Effector memory CD4-positive, alpha-beta T cell (primary cell): Measurements from ENCODE around the gene C3orf33.

Source experiments
- DNase-seq, 3 donors: peaks; one replicate each; pipeline ENCODE4 v3.0.0-alpha.2; 2020
- H3K27ac ChIP-seq: 2 replicates; pipeline ENCODE4 v1.7.0; 2013; ENCODE audit warnings: mild to moderate bottlenecking, low read length, moderate library complexity; ENCODE audit not compliant: insufficient read depth, poor library complexity, severe bottlenecking
- H3K27me3 ChIP-seq: replicated peaks from 2 replicates; pipeline ENCODE4 v1.7.0; 2013; ENCODE audit warnings: mild to moderate bottlenecking, low read length; ENCODE audit not compliant: insufficient read depth, control insufficient read depth, poor library complexity, severe bottlenecking
- H3K36me3 ChIP-seq: 2 replicates; pipeline ENCODE4 v1.7.0; 2013; ENCODE audit warnings: mild to moderate bottlenecking, low read length, moderate library complexity; ENCODE audit not compliant: control insufficient read depth, insufficient read depth
- H3K4me1 ChIP-seq: 2 replicates; pipeline ENCODE4 v1.7.0; 2013; ENCODE audit warnings: low read length, mild to moderate bottlenecking; ENCODE audit not compliant: control insufficient read depth, insufficient read depth, poor library complexity, severe bottlenecking
- H3K4me3 ChIP-seq: 2 replicates; pipeline ENCODE4 v1.7.0; 2013; ENCODE audit warnings: low read length, low read depth, mild to moderate bottlenecking; ENCODE audit not compliant: insufficient read depth, poor library complexity, severe bottlenecking
- H3K9me3 ChIP-seq: 2 replicates; pipeline ENCODE4 v1.7.0; 2013; ENCODE audit warnings: mild to moderate bottlenecking, low read length, moderate library complexity; ENCODE audit not compliant: control insufficient read depth

The C3orf33 gene

DNA sequence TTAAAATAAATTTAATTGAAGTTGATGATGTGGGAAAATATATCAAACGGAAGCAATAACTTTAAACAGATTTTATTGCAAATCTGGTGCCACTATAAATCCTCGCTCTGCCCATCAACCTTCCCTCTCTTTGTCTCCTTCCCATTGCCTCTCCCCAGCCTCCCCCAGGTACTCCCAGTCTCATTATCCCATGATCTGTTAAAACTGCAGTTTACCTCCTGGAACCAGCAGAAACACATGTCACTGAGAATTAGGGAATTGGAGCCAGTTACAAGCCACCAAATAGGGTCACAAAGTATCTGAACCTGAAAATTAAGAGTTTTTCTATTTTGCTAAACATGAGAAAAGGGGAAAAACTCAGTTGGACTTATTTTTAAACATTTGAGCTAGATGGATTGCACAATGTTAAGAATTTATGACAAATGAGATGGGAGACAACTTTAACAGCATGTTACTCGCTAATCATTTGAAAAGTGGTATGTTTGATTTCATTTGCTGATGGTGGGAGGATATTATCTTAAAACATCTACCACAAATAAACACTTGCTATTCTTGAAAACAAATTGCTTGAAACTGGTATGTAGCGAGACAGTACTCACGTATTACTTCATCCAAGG, 63.6 kb downstream of the C3orf33 start:
- H3K4me1 ChIP-seq = peaks cover 7% of the 10 kb centered on the region
- H3K36me3 ChIP-seq = no peaks in the 10 kb centered on the region
- H3K27me3 ChIP-seq = no peaks in the 10 kb centered on the region
- H3K27ac ChIP-seq = no peak overlapping the region
- H3K4me3 ChIP-seq = no peak overlapping the region
- DNase-seq = no peak
- H3K9me3 ChIP-seq = no peaks in the 10 kb centered on the region

DNA sequence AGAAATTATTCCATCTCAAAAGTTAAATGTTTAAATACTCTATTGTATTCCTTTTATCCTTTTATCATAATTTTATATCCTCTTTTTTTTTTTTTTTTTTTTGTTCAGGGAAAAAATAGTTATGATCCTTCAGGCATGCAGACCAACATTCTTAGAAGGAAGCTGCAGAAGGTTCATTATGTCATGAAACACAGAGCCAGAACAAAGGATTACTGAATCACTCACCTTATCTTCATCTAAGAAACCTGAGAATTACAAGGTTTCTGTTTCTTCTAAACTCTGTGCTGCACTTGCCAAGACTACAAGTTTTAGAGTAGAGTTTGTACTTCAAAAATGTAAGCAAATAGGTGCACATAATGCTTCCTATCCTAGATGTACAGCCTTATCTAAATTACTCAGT, 64.5 kb downstream of the C3orf33 start:
- no peaks in the 10 kb centered on the region for H3K27me3 ChIP-seq
- H3K36me3 ChIP-seq = no peaks in the 10 kb centered on the region
- peaks cover 7% of the 10 kb centered on the region for H3K4me1 ChIP-seq
- no peak for DNase-seq
- H3K9me3 ChIP-seq = no peaks in the 10 kb centered on the region
- no peak overlapping the region for H3K4me3 ChIP-seq
- no peak overlapping the region for H3K27ac ChIP-seq

DNA sequence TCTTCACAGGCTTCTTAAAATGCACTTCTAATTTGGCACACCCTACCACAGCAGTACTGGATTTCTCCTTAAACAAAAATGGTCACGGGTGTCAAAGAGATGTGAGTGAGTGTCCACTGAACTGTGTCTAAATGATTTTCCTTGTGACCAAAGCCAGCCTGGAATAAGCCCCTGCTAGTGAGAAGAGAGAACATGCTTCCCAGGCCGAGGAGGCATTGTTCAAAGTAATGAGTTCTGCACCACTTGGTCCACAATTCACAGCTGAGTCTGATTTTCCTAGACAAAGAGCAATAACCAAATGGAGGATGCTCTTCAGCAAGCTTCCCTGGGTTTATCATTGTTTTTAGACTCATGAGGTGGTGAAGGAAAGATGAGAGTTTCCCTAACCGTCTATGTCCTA, 65.0 kb downstream of the C3orf33 start:
- no peak for DNase-seq
- Histone ChIP-seq H3K27me3 (no peaks in the 10 kb centered on the region), H3K36me3 (no peaks in the 10 kb centered on the region), H3K9me3 (no peaks in the 10 kb centered on the region), H3K4me1 (peaks cover 7% of the 10 kb centered on the region), H3K27ac (no peak overlapping the region), H3K4me3 (no peak overlapping the region)

GRCh38 chr3:155739154-155739553, 66.9 kb downstream of the C3orf33 start:
- H3K4me1 ChIP-seq = peaks cover under 1% of the 10 kb centered on the region
- H3K27ac ChIP-seq = no peak overlapping the region
- no peaks in the 10 kb centered on the region for H3K9me3 ChIP-seq
- DNase-seq = no peak
- no peaks in the 10 kb centered on the region for H3K36me3 ChIP-seq
- H3K27me3 ChIP-seq = no peaks in the 10 kb centered on the region
- no peak overlapping the region for H3K4me3 ChIP-seq

DNA sequence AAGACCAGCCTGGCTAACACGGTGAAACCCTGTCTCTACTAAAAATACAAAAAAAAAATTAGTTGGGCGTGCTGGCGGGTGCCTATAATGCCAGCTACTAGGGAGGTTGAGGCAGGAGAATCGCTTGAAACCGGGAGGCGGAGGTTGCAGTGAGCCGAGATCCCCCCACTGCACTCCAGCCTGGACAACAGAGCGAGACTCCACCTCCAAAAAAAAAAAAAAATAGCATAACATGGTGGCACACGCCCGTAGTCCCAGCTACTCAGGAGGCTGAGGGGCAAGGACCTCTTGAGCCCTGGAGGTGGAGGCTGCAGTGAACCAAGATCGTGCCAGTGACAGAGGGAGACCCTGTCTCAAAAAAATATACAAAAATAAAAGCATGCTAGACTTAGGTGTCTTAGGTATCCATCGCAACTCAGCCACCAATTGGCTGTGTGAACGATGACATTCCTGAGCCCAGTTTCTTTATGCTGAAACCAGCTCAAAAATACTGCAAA, 67.5 kb downstream of the C3orf33 start:
- no peaks in the 10 kb centered on the region for H3K4me1 ChIP-seq
- no peak for DNase-seq
- H3K4me3 ChIP-seq = no peak overlapping the region
- H3K36me3 ChIP-seq = no peaks in the 10 kb centered on the region
- no peaks in the 10 kb centered on the region for H3K27me3 ChIP-seq
- H3K27ac ChIP-seq = no peak overlapping the region
- H3K9me3 ChIP-seq = no peaks in the 10 kb centered on the region

DNA sequence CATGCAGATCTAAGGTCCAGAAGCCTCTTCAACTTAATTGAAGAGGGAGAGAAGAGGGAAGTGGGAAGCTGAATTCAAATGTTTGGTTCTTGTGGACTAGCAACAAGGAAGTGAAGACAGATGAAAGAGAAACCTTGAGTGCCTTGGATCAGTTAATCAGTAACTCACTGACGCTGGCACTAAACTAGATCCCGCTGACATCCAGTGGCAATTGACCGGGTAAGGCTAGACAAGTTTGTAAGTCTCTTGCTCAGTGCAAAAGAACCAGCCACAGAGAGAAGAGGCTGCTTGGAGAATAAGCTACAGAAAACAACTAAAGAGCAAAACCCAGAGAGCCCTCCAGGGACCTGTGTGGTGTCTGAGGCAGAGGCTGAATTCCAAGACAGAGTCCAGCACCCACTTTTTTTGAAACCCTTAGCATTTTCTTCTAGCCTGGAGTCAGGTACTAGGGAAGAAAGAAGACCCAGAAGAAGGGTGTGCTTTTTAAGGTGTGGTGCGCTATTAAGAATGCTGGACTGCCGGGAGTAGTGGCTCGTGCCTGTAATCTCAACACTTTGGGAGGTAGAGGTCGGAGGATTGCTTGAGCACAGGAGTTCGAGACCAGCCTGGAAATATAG, 68.1 kb downstream of the C3orf33 start:
- Histone ChIP-seq H3K27me3 (no peaks in the 10 kb centered on the region), H3K4me3 (no peak overlapping the region), H3K4me1 (no peaks in the 10 kb centered on the region), H3K27ac (no peak overlapping the region), H3K9me3 (no peaks in the 10 kb centered on the region), H3K36me3 (no peaks in the 10 kb centered on the region)
- no peak for DNase-seq

- H3K4me1 ChIP-seq = no peaks in the 10 kb centered on the region
- H3K4me3 ChIP-seq = no peak overlapping the region
- H3K27ac ChIP-seq = no peak overlapping the region
- H3K9me3 ChIP-seq = no peaks in the 10 kb centered on the region
- H3K36me3 ChIP-seq = no peaks in the 10 kb centered on the region
- DNase-seq = no peak
- no peaks in the 10 kb centered on the region for H3K27me3 ChIP-seq
Measured at GRCh38 chr3:155736381-155736780, 69.7 kb downstream of the C3orf33 start.

DNA sequence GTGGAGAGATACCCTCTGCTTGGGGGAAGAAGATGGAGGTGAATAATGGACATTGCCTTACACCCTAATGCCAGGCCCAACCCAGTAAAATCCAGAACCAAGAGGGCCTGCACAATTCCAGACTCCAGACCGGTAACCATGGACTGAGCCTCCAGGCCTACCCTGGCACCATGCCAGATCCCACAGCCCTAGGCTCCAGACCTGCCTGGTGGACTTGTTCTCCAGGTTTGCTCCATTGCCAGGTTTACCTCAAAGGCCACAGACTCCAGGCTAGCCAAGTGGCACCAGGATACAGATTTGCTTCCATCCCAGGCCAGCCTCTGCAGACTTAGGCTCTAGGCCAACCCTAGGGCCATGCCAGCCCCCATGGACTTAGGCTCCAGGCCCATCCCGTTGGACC, 75.2 kb downstream of the C3orf33 start:
- no peak overlapping the region for H3K27ac ChIP-seq
- H3K4me1 ChIP-seq = no peaks in the 10 kb centered on the region
- no peaks in the 10 kb centered on the region for H3K27me3 ChIP-seq
- H3K36me3 ChIP-seq = no peaks in the 10 kb centered on the region
- H3K9me3 ChIP-seq = no peaks in the 10 kb centered on the region
- no peak for DNase-seq
- H3K4me3 ChIP-seq = no peak overlapping the region

- H3K4me3 ChIP-seq = no peak overlapping the region
- no peaks in the 10 kb centered on the region for H3K27me3 ChIP-seq
- H3K27ac ChIP-seq = no peak overlapping the region
- DNase-seq = no peak
- no peaks in the 10 kb centered on the region for H3K9me3 ChIP-seq
- H3K4me1 ChIP-seq = no peaks in the 10 kb centered on the region
- H3K36me3 ChIP-seq = no peaks in the 10 kb centered on the region
Measured at GRCh38 chr3:155727836-155728235, 78.2 kb downstream of the C3orf33 start.

GRCh38 chr3:155714295-155714718, 91.8 kb downstream of the C3orf33 start:
- Histone ChIP-seq H3K4me3 (no peak overlapping the region), H3K9me3 (no peaks in the 10 kb centered on the region), H3K27ac (no peak overlapping the region), H3K36me3 (no peaks in the 10 kb centered on the region), H3K27me3 (no peaks in the 10 kb centered on the region), H3K4me1 (no peaks in the 10 kb centered on the region)
- DNase-seq = no peak
